ENCODE data around the gene MRPL21.
"Not testable (repeated sequence)": the region's sequence is repeated elsewhere in the genome, so short reads cannot be mapped to it uniquely, and the experiment has no call there.

The MRPL21 gene

DNA sequence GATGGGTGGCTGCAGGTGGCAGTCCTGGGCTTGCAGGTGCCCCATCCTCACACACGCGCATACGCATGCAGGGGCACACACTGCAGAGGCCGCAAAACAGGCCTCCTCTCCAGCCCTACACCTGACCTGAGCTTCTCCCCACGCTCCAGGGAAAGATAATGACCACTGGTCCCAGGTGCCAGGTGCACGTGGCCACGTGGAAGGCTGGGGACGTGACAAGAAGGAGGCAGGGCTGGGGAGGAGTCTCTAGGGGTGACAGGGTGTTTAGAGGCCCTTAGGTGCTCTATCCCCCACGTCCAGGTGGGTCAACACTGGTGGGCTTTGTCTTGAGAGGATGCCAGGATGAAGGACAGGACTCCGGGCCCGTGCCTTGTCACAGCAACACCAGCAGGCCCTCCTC, 38.4 kb downstream of the MRPL21 start:
- no peak for DNase-seq

DNA sequence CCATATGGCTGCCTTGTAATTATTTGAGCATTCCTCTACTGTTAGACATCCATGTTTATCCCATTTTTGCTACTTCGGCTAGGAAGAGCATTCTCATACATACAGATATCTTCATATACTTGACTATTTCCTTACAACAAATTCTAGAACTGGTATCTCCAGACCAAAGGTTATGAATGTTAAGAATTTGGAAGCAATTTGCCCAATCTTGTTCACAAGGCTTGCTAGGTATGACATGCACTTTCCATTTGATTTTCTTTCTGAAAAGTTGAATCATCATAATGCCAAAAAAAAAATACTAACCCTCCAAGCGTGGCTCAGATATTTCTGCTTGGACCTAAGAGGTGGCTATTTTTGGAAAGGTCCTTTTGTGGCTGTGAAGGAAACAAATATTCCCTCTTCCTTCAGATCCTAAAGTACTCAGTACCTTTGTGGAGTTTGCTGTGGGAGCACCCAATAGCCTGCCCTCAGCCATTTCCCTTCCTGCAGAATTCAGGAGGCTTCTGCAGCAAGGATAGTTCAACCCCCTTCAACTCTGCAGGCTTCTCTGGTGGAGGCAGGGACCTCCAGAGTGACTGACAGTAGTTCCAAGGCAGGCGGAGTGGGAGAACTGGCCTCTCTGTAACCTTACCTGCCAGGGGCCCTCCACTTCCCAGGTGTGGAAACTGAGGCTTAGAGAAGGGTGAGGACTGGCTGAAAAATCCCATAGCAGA, 39.9 kb downstream of the MRPL21 start:
- no peak for DNase-seq

GRCh38 chr11:68862421-68862820, 41.2 kb downstream of the MRPL21 start:
- DNase-seq = no peak

DNA sequence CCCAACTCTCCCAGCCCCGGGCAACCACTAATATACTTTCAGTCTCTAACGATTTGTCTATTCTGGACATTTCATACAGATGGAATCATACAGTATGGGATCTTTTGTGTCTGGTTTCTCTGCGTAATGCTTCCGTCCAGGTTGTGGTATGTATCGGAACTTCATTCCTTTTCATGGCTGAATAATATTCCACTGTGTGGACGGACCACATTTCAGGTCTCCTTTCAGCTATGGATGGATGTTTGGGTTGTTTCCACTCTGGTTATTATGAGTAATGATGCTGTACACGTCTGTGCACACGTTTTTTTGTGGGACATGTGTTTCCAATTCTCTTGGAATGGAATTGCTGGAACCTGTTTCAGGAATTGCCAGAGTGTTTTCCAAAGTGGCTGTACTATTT, 44.5 kb downstream of the MRPL21 start:
- DNase-seq = no peak

DNA sequence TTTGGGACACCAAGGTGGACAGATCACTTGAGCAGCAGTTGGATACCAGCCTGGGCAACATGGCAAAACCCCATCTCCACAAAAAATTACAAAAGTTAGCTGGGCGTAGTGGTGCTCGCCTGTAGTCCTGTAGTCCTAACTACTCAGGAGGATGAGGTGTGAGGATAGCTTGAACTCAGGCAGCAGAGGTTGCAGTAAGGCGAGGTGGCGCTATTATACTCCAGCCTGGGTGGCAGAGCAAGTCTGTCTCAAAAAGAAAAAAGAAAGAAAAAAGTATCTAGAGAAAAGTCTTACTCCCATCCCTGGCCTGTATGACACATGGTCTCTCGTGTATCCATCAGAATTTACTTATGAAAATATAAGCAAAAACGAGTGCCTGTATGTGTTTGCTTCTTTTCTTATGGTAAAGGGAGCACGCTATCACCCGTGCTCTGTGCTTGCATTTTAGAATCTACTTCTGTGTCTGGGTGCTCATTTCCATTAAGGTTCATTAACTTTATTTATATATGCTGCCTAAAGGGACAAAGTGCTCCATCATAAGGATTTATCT, 46.5 kb downstream of the MRPL21 start:
- DNase-seq = no peak

GRCh38 chr11:68856425-68857030, 47.1 kb downstream of the MRPL21 start:
- not testable (repeated sequence) for DNase-seq

- DNase-seq = no peak
Observed at GRCh38 chr11:68855205-68855981, 48.2 kb downstream of the MRPL21 start.

- no peak for DNase-seq
Observed at GRCh38 chr11:68854273-68854958, 49.2 kb downstream of the MRPL21 start.

GRCh38 chr11:68852628-68853027, 51.0 kb downstream of the MRPL21 start:
- DNase-seq = no peak

DNA sequence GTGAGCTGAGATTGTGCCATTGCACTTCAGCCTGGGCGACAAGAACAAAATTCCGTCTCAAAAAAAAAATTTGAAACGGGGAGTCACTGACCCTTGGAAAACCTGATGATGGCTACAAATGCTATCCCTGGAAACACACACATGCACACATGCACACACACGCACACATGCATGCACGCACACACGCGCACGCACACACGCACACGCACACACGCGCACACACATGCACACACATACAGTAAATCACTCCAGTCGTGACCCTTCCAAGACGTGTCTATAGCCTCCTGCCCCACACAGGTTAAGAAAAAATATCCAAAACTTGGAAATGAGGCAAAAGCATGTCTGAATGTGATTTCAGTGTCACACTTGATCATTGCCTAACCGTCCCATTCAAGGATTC, 55.2 kb downstream of the MRPL21 start:
- no peak for DNase-seq

DNA sequence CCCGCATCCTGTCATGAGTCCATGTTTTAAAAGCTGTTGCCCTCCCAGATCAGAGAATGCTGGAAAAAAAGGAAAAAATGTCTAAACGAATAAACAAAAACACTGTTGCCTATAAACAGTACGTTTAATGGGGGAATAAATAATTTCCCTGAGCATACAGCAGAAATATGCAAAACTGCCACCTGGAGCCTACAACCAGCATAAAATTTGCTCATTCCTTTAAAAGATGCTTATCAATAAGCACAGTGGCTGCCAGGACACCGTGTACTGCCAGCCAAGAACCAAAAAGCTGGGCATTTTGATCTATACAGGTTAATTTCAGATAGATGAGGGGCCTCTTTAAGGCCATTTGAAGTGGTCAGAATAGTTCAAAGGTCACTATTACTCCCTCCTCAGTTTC, 56.2 kb downstream of the MRPL21 start:
- DNase-seq = no peak

- DNase-seq = no peak
Observed at GRCh38 chr11:68845351-68846002, 58.2 kb downstream of the MRPL21 start.

- no peak for DNase-seq
Observed at GRCh38 chr11:68844801-68845200, 58.8 kb downstream of the MRPL21 start.

- DNase-seq = no peak
Observed at GRCh38 chr11:68844376-68844775, 59.3 kb downstream of the MRPL21 start.

DNA sequence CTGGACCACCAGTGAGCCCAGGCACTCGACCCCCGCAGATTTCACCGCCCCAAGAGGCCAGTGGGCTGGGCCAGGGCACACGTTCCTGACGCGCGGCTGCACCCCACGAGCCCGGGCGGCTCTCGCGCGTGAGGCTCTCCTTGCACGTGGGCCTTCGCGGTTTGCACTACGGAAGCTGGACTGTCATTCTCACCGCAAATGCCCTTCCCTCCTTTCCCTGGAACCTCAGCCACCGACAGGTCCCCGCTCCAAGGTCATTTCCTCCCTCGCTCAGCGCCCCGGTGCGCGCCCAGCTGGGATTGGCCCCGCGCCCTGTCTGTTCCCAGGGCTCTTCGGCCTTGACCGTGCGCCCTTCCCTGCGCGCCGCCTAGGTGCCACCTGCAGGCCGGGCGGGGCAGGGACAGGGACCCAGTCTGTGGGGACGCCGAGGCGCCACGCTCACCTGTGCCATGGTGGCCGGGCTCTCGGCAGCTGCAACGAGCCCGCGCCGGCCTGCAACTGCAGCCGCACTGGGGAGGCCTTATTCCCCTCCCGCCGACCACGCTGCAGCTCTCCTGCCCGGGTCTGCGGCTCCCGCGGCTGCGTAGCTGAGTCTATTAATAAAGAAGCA, 59.8 kb downstream of the MRPL21 start:
- DNase-seq = no peak

- DNase-seq = peak; percentile 30
Observed at GRCh38 chr11:68843052-68843561, 60.5 kb downstream of the MRPL21 start.

DNA sequence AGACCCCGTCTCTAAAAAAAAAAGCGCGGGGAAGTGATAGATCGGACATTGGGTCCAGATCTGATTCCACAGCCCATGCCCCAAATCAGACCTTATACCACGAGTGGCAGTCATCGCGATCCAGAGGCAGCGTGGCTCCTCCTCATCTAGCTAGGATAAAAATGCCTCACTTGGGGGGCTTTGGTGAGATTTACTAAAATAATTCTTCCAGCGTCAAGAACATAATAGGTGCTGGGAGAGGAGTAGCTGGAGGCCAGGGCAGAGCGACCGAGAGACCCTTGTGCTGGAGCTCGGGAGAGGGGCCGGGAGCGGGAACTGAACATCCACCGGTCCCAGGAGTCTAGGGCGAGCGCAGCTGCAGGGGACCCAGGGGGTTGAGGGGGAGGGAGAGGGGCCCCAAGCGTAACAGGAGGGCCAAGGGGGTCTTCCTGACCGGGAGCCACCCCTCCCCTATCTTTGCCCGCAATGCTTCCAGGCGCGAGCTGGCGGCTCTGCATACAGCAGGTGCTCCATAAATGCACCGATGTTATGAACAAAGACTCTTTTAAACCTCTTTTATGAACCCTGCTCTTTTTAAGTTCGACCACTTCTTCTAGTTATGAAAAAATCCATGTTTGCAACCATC, 61.1 kb downstream of the MRPL21 start:
- DNase-seq = no peak

DNA sequence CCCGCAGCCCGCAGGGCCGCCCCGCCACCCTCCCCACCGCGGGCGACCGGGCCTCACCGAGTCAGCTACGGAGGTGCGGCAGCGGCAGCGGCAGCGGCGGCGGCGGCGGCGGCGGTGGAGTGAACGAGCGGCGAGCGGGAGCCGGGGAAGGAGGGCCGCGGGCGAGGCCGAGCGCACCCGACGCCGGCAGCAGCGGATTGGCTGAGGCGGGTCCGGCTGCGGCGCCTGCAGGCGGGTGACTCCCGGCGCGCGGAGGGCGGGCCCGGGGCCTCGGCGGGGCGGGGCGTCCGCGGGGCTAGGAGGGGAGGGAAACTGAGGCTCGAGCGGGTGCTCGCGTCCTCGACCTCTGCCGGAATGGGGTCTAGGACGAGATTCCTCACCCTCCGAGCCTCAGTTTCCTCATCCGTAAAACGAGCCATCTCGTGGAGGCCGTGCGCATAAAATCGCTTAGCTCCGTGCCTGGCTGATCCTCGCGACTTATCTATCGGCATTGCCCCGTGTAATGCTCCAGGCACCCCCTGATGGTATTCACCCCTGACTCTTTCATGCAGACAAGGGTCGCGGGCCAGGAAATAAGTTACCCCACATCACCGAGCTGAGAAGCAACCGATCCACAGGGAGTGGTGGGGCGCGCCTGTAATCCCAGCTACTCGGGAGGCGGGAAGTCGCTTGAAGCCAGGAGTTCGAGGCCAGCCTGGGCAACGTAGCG, 61.8 kb downstream of the MRPL21 start, which contains the start of gene CPT1A:
Gene CPT1A, minus strand, starts transcription at position 199 of the 709 bp plus-strand sequence. CDS start 26,442 bp downstream, outside the sequence.
- peak; percentile 73 for DNase-seq
